Esophagus squamous epithelium (tissue), 5 donors: ENCODE data around the gene LYL1. TPM values are rescaled to one million over a fixed set of nuclear protein-coding genes. Genes with fewer than 3 reads are reported as not detected.

Experiments
- DNase-seq: peaks from one replicate; lab custom pipeline; 2025; lab: John Stamatoyannopoulos, UW
- H3K27ac ChIP-seq, 4 donors: fragments of 200-600 bp; sonication (generic); one replicate each; pipeline ENCODE4 v1.5.1; 2016 to 2019; ENCODE audit warnings: mild to moderate bottlenecking in 1 of 4
- H3K27me3 ChIP-seq, 4 donors: fragments of 200-600 bp; sonication (generic); 1 replicate in 3 of 4; 2 replicates in 1 of 4; pipeline versions ENCODE4 v1.5.1 to v1.6.0; 2017 to 2021; ENCODE audit warnings: antibody characterized with exemption in 1 of 4
- H3K36me3 ChIP-seq, 3 donors: fragments of 200-600 bp; sonication (generic); one replicate each; pipeline ENCODE4 v1.5.1; 2016 to 2019
- H3K4me1 ChIP-seq, 3 donors: fragments of 200-600 bp; sonication (generic); one replicate each; pipeline ENCODE4 v1.5.1; 2017 to 2019
- H3K4me3 ChIP-seq, 4 donors: fragments of 200-600 bp; sonication (generic); 1 replicate in 3 of 4; 2 replicates in 1 of 4; pipeline ENCODE4 v1.5.1; 2016 to 2019; ENCODE audit warnings: mild to moderate bottlenecking in 2 of 4, moderate library complexity in 1 of 4
- H3K9me3 ChIP-seq, 3 donors: fragments of 200-600 bp; sonication (generic); one replicate each; pipeline ENCODE4 v1.5.1; 2016 to 2019
- CTCF ChIP-seq, 6 experiments: fragments of 450-650 bp in 4 of 6; fragments of 200-600 bp in 2 of 6; sonication (generic) in 2 of 6; IDR thresholded peaks; one replicate each; pipeline ENCODE4 v1.5.1; 2016 to 2019; ENCODE audit warnings: antibody characterized with exemption in 6 of 6, mild to moderate bottlenecking in 4 of 6, moderate library complexity in 4 of 6
- POLR2A ChIP-seq, 4 donors: fragments of 450-650 bp; IDR thresholded peaks; one replicate each; pipeline ENCODE4 v1.6.1; 2017; ENCODE audit warnings: antibody characterized with exemption in 4 of 4, mild to moderate bottlenecking in 4 of 4, moderate library complexity in 3 of 4
- WGBS, 2 donors: methylation state at CpG; one replicate each; pipeline ENCODE4 v1.1.5; 2018; 5-methylcytosine and 5-hydroxymethylcytosine counted together
- intact Hi-C: fragments of 100-400 bp; cut with DNase I; formaldehyde crosslinking; loops from one replicate; pipeline ENCODE4 v1.15.0; 2022
- total RNA-seq, 4 donors: library from RNA; depleted of rRNA; stranded (reverse); fragments of >200 nt; gene quantifications; one replicate each; pipeline ENCODE4 v1.1.0, GENCODE V29; 2016
- donor health status: DM: yes; HTN: yes; CAD: no.

The LYL1 gene
- total RNA-seq, 4 donors from 2014 or later: 2.1 to 13.0 (median 3.9) TPM

GRCh38 chr19:13070425-13071140 is 32.1 kb downstream of the LYL1 start:
- TF ChIP-seq POLR2A (IDR thresholded peaks at IDR 0.05) (no peak), CTCF (IDR thresholded peaks at IDR 0.05) (no peak)

GRCh38 chr19:13069415-13070359 is 33.0 kb downstream of the LYL1 start:
- TF ChIP-seq CTCF (IDR thresholded peaks at IDR 0.05) (no peak), POLR2A (IDR thresholded peaks at IDR 0.05) (no peak)
- H3K27ac ChIP-seq: peak overlapping the region in 3 of 4 donors; percentile 36 to 41 (median 36)
- no peaks in the 10 kb centered on the region for H3K9me3 ChIP-seq
- H3K4me3 ChIP-seq: no peak overlapping the region
- peaks cover 7 to 86% (median 34%) of the 10 kb centered on the region in 3 donors for H3K4me1 ChIP-seq
- intact Hi-C loops: no loop called here
- H3K27me3 ChIP-seq: no peaks in the 10 kb centered on the region
- WGBS, 2 donors: 58 to 63% methylated on average over 9 to 18 of the region's 20 CpGs
- peaks cover 0 to 49% (median 0%) of the 10 kb centered on the region in 3 donors for H3K36me3 ChIP-seq
- DNase-seq: no peak

More at GRCh38 chr19:13070425-13071140, 32.1 kb downstream of the LYL1 start:
- no peak for DNase-seq
- WGBS, 2 donors: 82 to 88% methylated on average over 19 to 28 of the region's 32 CpGs
- peaks cover 4 to 83% (median 27%) of the 10 kb centered on the region in 3 donors for H3K4me1 ChIP-seq
- H3K27me3 ChIP-seq: no peaks in the 10 kb centered on the region
- H3K9me3 ChIP-seq: no peaks in the 10 kb centered on the region
- intact Hi-C loops: no loop called here
- H3K27ac ChIP-seq: peak overlapping the region in 2 of 4 donors; percentile 36 to 41
- peaks cover 1 to 53% (median 4%) of the 10 kb centered on the region in 3 donors for H3K36me3 ChIP-seq
- no peak overlapping the region for H3K4me3 ChIP-seq

GRCh38 chr19:13068085-13068846 is 34.4 kb downstream of the LYL1 start:
- 23 to 58% methylated on average over 2 to 4 of the region's 6 CpGs for whole genome bisulfite sequencing, 2 donors
- no peak for DNase-seq
- no peak for TF ChIP-seq CTCF (IDR thresholded peaks at IDR 0.05)
- no peak for TF ChIP-seq POLR2A (IDR thresholded peaks at IDR 0.05)

GRCh38 chr19:13066933-13067807 is 35.5 kb downstream of the LYL1 start:
- Histone ChIP-seq H3K27me3 (no peaks in the 10 kb centered on the region), H3K4me3 (no peak overlapping the region), H3K27ac (peak overlapping the region in 2 of 4 donors; percentile 49 to 72), H3K4me1 (peaks cover 7 to 99% (median 52%) of the 10 kb centered on the region in 3 donors), H3K9me3 (no peaks in the 10 kb centered on the region), H3K36me3 (peaks cover 0 to 26% (median 0%) of the 10 kb centered on the region in 3 donors)
- DNase-seq: no peak
- intact Hi-C loops: no loop called here
- 73 to 88% methylated on average over 3 to 13 of the region's 17 CpGs for WGBS, 2 donors
- no peak for TF ChIP-seq CTCF (IDR thresholded peaks at IDR 0.05)
- no peak for TF ChIP-seq POLR2A (IDR thresholded peaks at IDR 0.05)

More at GRCh38 chr19:13068085-13068846, 34.4 kb downstream of the LYL1 start:
- Histone ChIP-seq H3K36me3 (peaks cover 0 to 36% (median 0%) of the 10 kb centered on the region in 3 donors), H3K4me1 (peaks cover 7 to 95% (median 45%) of the 10 kb centered on the region in 3 donors), H3K4me3 (no peak overlapping the region), H3K27me3 (no peaks in the 10 kb centered on the region), H3K27ac (peak overlapping the region in 3 of 4 donors; percentile 24 to 53 (median 28)), H3K9me3 (no peaks in the 10 kb centered on the region)
- intact Hi-C loops: no loop called here
